HCT116 (cell line): ENCODE measurements around the gene PODN.

ENCODE experiments used
- CBX3 ChIP-seq: IDR thresholded peaks from 2 replicates; pipeline ENCODE4 v1.6.1; 2012; ENCODE audit warnings: low read depth
- CTCF ChIP-seq, 3 experiments: fragments of 200-600 bp in 1 of 3; sonication (generic) in 1 of 3; IDR thresholded peaks in 2 of 3; conservative IDR thresholded peaks in 1 of 3; 2 replicates each; pipeline ENCODE4 v1.5.1; 2012 to 2017; ENCODE audit warnings: low read depth in 2 of 3, low read length in 2 of 3, antibody characterized with exemption in 1 of 3, borderline replicate concordance in 1 of 3, control low read depth in 1 of 3, mild to moderate bottlenecking in 1 of 3, mixed read lengths in 1 of 3, mixed run types in 1 of 3, moderate library complexity in 1 of 3; ENCODE audit not compliant: insufficient read depth in 1 of 3
- ELF1 ChIP-seq: IDR thresholded peaks from 2 replicates; pipeline ENCODE4 v1.6.1; 2012; ENCODE audit warnings: low read depth, borderline replicate concordance
- EZH2 ChIP-seq: fragments of 200-600 bp; sonication (generic); IDR thresholded peaks from 2 replicates; pipeline ENCODE4 v1.6.1; 2017; ENCODE audit warnings: antibody characterized with exemption, mixed run types
- JUND ChIP-seq: IDR thresholded peaks from 2 replicates; pipeline ENCODE4 v1.6.1; 2012
- POLR2A ChIP-seq: IDR thresholded peaks from 2 replicates; pipeline ENCODE4 v1.7.0; 2011; ENCODE audit warnings: borderline replicate concordance; ENCODE audit not compliant: insufficient read depth, insufficient read length; ENCODE audit errors: extremely low read depth
- POLR2AphosphoS5 ChIP-seq: IDR thresholded peaks from 2 replicates; pipeline ENCODE4 v1.6.1; 2011; ENCODE audit warnings: mild to moderate bottlenecking, low read depth, low read length, moderate library complexity
- REST ChIP-seq: IDR thresholded peaks from 2 replicates; pipeline ENCODE4 v1.6.1; 2012; ENCODE audit warnings: low read depth
- SIN3A ChIP-seq: IDR thresholded peaks from 2 replicates; pipeline ENCODE4 v1.6.1; 2012; ENCODE audit warnings: low read depth
- TCF7L2 ChIP-seq: IDR thresholded peaks from 2 replicates; pipeline ENCODE4 v1.7.0; 2011; ENCODE audit warnings: borderline replicate concordance, inconsistent platforms; ENCODE audit not compliant: insufficient read depth, insufficient read length; ENCODE audit errors: extremely low read depth
- ZNF274 ChIP-seq: fragments of 200-500 bp; sonication (Bioruptor generic); IDR thresholded peaks from 2 replicates; pipeline ENCODE4 v1.6.1; 2014; ENCODE audit warnings: mild to moderate bottlenecking, low read depth, low read length, inconsistent platforms

- no peak for TF ChIP-seq POLR2A
- no peak for TF ChIP-seq CTCF (IDR thresholded peaks at IDR 0.05 in 2 of 3, conservative IDR thresholded peaks at IDR 0.05 in 1 of 3; ENCODE audit: borderline replicate concordance in 1 of 3, insufficient read depth in 1 of 3, low read depth in 2 of 3, low read length in 2 of 3)
- no peak for TF ChIP-seq JUND
- no peak for TF ChIP-seq REST
- TF ChIP-seq ZNF274: no peak
- TF ChIP-seq SIN3A: no peak
- no peak for TF ChIP-seq POLR2AphosphoS5
- TF ChIP-seq TCF7L2: no peak
- no peak for TF ChIP-seq EZH2
- no peak for TF ChIP-seq ELF1
- TF ChIP-seq CBX3: no peak
Measured at GRCh38 chr1:53134042-53134485, 72.1 kb downstream of the PODN start.
